ENCODE data around the gene GLB1L3.

DNA sequence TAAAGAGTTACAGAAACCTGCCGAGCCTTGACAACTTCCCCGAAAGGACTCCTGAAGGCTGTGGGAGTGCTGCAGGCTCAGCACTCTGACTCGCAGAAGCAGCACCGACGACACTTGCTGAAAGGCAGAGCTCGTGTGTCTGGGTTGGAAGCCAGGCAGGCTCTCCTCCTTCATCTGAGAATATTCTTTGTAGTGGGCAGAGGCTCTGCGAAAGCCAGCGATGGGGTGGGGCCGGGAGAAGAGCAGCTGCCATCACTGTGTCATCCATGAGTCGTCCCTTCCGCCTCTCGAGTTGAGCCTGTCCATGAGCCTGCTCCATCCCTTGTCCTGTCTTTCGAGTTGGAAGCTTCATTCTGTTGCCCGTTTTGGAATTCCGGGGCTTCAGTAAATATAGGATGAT lies 67.5 kb downstream of the GLB1L3 start:
- TF ChIP-seq, protein P1, sequence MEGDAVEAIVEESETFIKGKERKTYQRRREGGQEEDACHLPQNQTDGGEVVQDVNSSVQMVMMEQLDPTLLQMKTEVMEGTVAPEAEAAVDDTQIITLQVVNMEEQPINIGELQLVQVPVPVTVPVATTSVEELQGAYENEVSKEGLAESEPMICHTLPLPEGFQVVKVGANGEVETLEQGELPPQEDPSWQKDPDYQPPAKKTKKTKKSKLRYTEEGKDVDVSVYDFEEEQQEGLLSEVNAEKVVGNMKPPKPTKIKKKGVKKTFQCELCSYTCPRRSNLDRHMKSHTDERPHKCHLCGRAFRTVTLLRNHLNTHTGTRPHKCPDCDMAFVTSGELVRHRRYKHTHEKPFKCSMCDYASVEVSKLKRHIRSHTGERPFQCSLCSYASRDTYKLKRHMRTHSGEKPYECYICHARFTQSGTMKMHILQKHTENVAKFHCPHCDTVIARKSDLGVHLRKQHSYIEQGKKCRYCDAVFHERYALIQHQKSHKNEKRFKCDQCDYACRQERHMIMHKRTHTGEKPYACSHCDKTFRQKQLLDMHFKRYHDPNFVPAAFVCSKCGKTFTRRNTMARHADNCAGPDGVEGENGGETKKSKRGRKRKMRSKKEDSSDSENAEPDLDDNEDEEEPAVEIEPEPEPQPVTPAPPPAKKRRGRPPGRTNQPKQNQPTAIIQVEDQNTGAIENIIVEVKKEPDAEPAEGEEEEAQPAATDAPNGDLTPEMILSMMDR (IDR thresholded peaks at IDR 0.05): no peak
- TF ChIP-seq POLR2A (IDR thresholded peaks at IDR 0.05) (no peak), POLR2AphosphoS5 (IDR thresholded peaks at IDR 0.05) (no peak)
